A549 (cell line): ENCODE measurements around the gene CD9. TPM values are rescaled to one million over a fixed set of nuclear protein-coding genes. Genes with fewer than 3 reads are reported as not detected.
A peak's percentile ranks its signal among the peaks of the same experiment; 100 is the strongest.

Experiments
- ATAC-seq, 2 experiments: fragments of 200-7000 bp in 1 of 2; fragments of >200 bp in 1 of 2; cut with Nextera tagmentation in 1 of 2; cut with Tn5 transposase in 1 of 2; 3 replicates each; pipeline versions ENCODE4 v1.8.0 to v1.9.1; 2018 to 2020; ENCODE audit warnings: mild to moderate bottlenecking in 1 of 2, moderate library complexity in 1 of 2
- CTCF ChIA-PET: fragments of 300-600 bp; sonication (Branson Sonifier 250); formaldehyde crosslinking; extraction: SDS; loops from one replicate; lab custom pipeline; 2021; ENCODE audit warnings: antibody characterized with exemption, inconsistent platforms; lab: Yijun Ruan, JAX
- POLR2A ChIA-PET: fragments of 350-600 bp; formaldehyde crosslinking; extraction: SDS; loops from one replicate; lab custom pipeline; 2021; ENCODE audit warnings: antibody characterized with exemption, inconsistent platforms; lab: Yijun Ruan, JAX
- DNase-seq, 2 experiments: peaks; one replicate each; pipeline versions ENCODE4 v3.0.0 to v3.0.0-alpha.2; 2011 to 2016; ENCODE audit warnings: low read depth in 1 of 2, low spot score in 1 of 2
- FAIRE-seq: peaks from 2 replicates; lab custom pipeline; 2011; peaks lifted over from hg19 to GRCh38; lab: Jason Lieb, UNC
- H3K27ac ChIP-seq, 2 experiments: fragments of >200 bp; sonication (Bioruptor Twin); formaldehyde crosslinking; 3 replicates each; pipeline ENCODE4 v1.5.1; 2016 to 2017
- H3K4me1 ChIP-seq: fragments of >200 bp; sonication (Bioruptor Twin); formaldehyde crosslinking; 3 replicates; pipeline ENCODE4 v1.6.1; 2016
- H3K4me2 ChIP-seq: fragments of >200 bp; sonication (Bioruptor Twin); formaldehyde crosslinking; 3 replicates; pipeline ENCODE4 v1.6.1; 2016
- H3K4me3 ChIP-seq: fragments of >200 bp; sonication (Bioruptor Twin); formaldehyde crosslinking; 3 replicates; pipeline ENCODE4 v1.5.1; 2016
- H3K9me3 ChIP-seq: fragments of >200 bp; sonication (Bioruptor Twin); formaldehyde crosslinking; 3 replicates; pipeline ENCODE4 v1.6.1; 2016
- CBX2 ChIP-seq: fragments of 200-600 bp; sonication (generic); IDR thresholded peaks from 2 replicates; pipeline ENCODE4 v1.6.1; 2016; ENCODE audit warnings: low read depth, mild to moderate bottlenecking, borderline replicate concordance
- HOXB13 ChIP-seq: fragments of 250-450 bp; sonication (Bioruptor Pico); IDR thresholded peaks from 2 replicates; pipeline ENCODE4 v1.5.0; 2020; ENCODE audit warnings: low read depth, mild to moderate bottlenecking, moderate library complexity
- JUN ChIP-seq, 2 experiments: fragments of >200 bp; sonication (Bioruptor Twin); formaldehyde crosslinking; IDR thresholded peaks; 2 replicates in 1 of 2; 3 replicates in 1 of 2; pipeline ENCODE4 v1.6.1; 2016 to 2017
- KDM1A ChIP-seq: fragments of 200-600 bp; sonication (generic); IDR thresholded peaks from 2 replicates; pipeline ENCODE4 v1.6.1; 2016; ENCODE audit warnings: low read depth, mild to moderate bottlenecking
- NFE2L2 ChIP-seq: fragments of 150-350 bp; conservative IDR thresholded peaks from 2 replicates; pipeline ENCODE4 v1.6.1; 2014; ENCODE audit warnings: low read length
- POLR2AphosphoS2 ChIP-seq: conservative IDR thresholded peaks from 2 replicates; pipeline ENCODE4 v1.6.1; 2012; ENCODE audit warnings: low read length, improper control_type of control experiment, inconsistent platforms
- RFX5 ChIP-seq: fragments of 450-650 bp; IDR thresholded peaks from 2 replicates; pipeline ENCODE4 v1.7.1; 2014; ENCODE audit warnings: antibody characterized with exemption, mild to moderate bottlenecking, moderate library complexity
- RNF2 ChIP-seq: fragments of 200-600 bp; sonication (generic); IDR thresholded peaks from 2 replicates; pipeline ENCODE4 v1.6.1; 2016; ENCODE audit warnings: low read depth, mild to moderate bottlenecking, antibody characterized with exemption, moderate library complexity, borderline replicate concordance
- ZC3H11A ChIP-seq: fragments of 450-650 bp; IDR thresholded peaks from 2 replicates; pipeline ENCODE4 v1.6.1; 2014; ENCODE audit warnings: antibody characterized with exemption, mild to moderate bottlenecking
- WGBS: methylation state at CpG from one replicate; pipeline ENCODE4 v1.1.6; 2017; ENCODE audit errors: missing lambda C conversion rate; 5-methylcytosine and 5-hydroxymethylcytosine counted together
- polyA plus RNA-seq, 4 experiments: library from polyadenylated mRNA; depleted of rRNA in 3 of 4; stranded (reverse); fragments of >200 nt; fragmentation: RNase III in 1 of 4; extraction: RNeasy Plus Mini Kit Qiagen cat#74134 plus additional on column Dnase treatment in 1 of 4; gene quantifications; 2 replicates in 3 of 4; 3 replicates in 1 of 4; pipeline ENCODE4 v1.2.3, GENCODE V29; 2011 to 2017
- TF ChIP-seq, protein P1 (sequence below): fragments of 150-350 bp; IDR thresholded peaks from 2 replicates; pipeline ENCODE4 v1.6.1; 2014; ENCODE audit warnings: low read depth, mild to moderate bottlenecking, low read length
- TF ChIP-seq, protein P2 (sequence below): fragments of 250-450 bp; sonication (Bioruptor Pico); IDR thresholded peaks from 2 replicates; pipeline ENCODE4 v1.5.0; 2020; ENCODE audit warnings: low read depth, mild to moderate bottlenecking, moderate library complexity
- TF ChIP-seq, protein P3 (sequence below): IDR thresholded peaks from 2 replicates; pipeline ENCODE4 v1.6.1; 2012; ENCODE audit warnings: low read depth, borderline replicate concordance
- TF ChIP-seq, protein P4 (sequence below): IDR thresholded peaks from 2 replicates; pipeline ENCODE4 v1.6.1; 2012

The CD9 gene
- polyA plus RNA-seq, 2 of the 4 experiments (the other 2 are of a cell fraction) = 116 to 185 TPM

DNA sequence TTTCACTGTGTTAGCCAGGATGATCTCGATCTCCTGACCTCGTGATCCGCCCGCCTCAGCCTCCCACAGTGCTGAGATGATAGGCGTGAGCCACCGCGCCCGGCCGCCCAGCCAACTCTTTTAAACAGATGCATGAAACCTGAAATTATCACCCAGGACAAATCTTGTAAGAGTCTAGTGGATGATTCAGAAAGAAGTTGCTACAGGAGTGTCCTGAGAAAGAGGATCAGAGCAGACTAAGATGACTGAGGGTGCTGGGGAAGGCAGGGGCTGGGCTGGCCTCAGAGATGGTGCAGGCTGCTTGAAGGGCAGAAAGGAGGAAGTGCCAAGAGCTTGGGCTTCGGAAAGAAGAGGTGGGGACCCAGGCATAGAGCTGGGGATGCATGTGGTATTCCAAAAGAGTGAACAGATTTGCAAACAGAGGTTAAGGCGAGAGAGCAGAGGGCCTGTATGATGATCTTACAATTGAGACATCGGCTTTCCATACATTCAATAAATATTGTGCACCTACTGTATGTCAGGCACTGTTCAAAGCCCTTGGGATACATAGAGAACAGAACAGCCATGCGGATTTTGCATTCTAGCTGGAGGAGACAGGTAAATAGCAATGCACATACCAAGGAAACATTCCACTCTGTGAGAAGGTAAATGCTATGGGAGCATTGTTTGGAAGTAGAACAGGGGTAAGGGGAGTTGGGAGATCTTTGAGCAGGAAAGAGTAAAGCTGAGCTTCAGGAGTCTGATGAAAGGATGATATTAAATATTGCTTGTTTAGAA is 7.4 kb upstream of the CD9 start:
- no peaks in the 10 kb centered on the region for H3K9me3 ChIP-seq
- peaks cover 8% of the 10 kb centered on the region for H3K4me1 ChIP-seq
- DNase-seq = no peak
- TF ChIP-seq RNF2 (no peak), JUN (IDR thresholded peaks at IDR 0.05) (no peak), NFE2L2 (no peak), CBX2 (no peak), POLR2AphosphoS2 (no peak), ZC3H11A (no peak), RFX5 (no peak)
- TF ChIP-seq, protein P1, sequence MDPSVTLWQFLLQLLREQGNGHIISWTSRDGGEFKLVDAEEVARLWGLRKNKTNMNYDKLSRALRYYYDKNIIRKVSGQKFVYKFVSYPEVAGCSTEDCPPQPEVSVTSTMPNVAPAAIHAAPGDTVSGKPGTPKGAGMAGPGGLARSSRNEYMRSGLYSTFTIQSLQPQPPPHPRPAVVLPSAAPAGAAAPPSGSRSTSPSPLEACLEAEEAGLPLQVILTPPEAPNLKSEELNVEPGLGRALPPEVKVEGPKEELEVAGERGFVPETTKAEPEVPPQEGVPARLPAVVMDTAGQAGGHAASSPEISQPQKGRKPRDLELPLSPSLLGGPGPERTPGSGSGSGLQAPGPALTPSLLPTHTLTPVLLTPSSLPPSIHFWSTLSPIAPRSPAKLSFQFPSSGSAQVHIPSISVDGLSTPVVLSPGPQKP = no peak
- TF ChIP-seq, protein P2, sequence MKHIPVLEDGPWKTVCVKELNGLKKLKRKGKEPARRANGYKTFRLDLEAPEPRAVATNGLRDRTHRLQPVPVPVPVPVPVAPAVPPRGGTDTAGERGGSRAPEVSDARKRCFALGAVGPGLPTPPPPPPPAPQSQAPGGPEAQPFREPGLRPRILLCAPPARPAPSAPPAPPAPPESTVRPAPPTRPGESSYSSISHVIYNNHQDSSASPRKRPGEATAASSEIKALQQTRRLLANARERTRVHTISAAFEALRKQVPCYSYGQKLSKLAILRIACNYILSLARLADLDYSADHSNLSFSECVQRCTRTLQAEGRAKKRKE (CRISPR knock-in tag) = no peak
- TF ChIP-seq, protein P3, sequence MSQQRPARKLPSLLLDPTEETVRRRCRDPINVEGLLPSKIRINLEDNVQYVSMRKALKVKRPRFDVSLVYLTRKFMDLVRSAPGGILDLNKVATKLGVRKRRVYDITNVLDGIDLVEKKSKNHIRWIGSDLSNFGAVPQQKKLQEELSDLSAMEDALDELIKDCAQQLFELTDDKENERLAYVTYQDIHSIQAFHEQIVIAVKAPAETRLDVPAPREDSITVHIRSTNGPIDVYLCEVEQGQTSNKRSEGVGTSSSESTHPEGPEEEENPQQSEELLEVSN = no peak
- no peak for ATAC-seq
- ChIA-PET POLR2A (no interaction called here), CTCF (interaction anchor here (0.8 to 32.3 kb wide), 8 partner anchors 16 to 205 kb away, joined by 3 to 529 read pairs (median 4); no protein-coding TSS in a partner anchor)
- H3K4me3 ChIP-seq = no peak overlapping the region
- no peak overlapping the region for H3K4me2 ChIP-seq
- FAIRE-seq = no peak
- H3K27ac ChIP-seq = no peak overlapping the region
- WGBS = 77% methylated on average over 13 of the region's 13 CpGs

DNA sequence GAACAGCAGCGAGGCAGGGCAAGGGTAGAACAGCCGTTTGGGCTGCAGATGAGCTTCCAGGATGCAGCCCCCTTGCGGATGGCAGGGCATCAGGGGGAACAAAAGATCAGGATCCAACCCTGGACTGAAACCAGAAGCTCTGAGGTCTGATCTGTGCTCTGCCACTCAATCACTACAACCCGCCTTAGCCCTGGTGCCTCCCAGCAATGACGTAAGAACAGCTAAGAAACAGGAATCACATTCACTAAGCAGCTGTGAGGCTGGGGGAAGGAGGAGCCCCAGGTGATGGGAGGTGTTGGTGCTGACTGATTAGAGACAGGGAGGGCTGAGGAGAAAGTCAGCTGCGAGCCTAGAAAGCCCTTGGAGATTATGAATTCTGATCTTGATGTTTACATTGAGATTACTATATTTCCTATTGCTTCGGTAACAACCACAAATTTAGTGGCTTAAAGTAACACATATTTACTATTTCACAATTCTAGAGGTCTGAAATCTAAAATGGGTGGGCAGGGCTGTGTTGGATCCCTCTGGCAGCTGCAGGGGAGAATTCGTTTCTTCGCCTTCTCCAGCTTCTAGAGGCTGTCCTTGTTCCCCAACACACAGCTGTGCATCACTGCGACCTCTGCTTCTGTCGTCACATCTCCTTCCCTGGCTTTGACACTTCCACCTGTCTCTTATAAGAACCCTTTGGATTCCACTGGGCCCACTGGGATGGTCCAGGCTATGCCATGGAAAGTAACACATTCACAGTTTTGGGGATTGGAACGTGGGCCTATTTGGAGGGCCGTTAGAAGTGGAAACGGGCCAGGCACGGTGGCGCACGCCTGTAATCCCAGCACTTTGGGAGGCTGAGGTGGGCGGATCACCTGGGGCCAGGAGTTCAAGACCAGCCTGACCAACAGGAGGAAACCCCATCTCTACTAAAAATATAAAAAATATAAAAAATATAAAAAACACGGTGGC is 6.1 kb upstream of the CD9 start:
- POLR2A ChIA-PET = no interaction called here

More for the DNA sequence above, 6.1 kb upstream of the CD9 start:
- peak overlapping the region in 1 of 2 experiments; percentile 17; a peak in 1 of 6 replicates for H3K27ac ChIP-seq
- TF ChIP-seq KDM1A = no peak
- TF ChIP-seq, protein P4, sequence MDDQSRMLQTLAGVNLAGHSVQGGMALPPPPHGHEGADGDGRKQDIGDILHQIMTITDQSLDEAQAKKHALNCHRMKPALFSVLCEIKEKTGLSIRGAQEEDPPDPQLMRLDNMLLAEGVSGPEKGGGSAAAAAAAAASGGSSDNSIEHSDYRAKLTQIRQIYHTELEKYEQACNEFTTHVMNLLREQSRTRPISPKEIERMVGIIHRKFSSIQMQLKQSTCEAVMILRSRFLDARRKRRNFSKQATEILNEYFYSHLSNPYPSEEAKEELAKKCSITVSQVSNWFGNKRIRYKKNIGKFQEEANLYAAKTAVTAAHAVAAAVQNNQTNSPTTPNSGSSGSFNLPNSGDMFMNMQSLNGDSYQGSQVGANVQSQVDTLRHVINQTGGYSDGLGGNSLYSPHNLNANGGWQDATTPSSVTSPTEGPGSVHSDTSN = no peak
- TF ChIP-seq ZC3H11A = no peak
- TF ChIP-seq HOXB13 = no peak
- H3K4me2 ChIP-seq = no peak overlapping the region
- ATAC-seq (peak in 1 of 2 experiments; percentile 14; a peak in 2 of 6 replicates), DNase-seq (peak in 1 of 2 experiments; percentile 38), FAIRE-seq (no peak)
- WGBS = 74% methylated on average over 19 of the region's 19 CpGs
- no peak overlapping the region for H3K4me3 ChIP-seq
- CTCF ChIA-PET = interaction anchor here (0.6 to 32.3 kb wide), 14 partner anchors 12 to 304 kb away, joined by 3 to 529 read pairs (median 4); no protein-coding TSS in a partner anchor
- H3K9me3 ChIP-seq = no peaks in the 10 kb centered on the region
- peaks cover 8% of the 10 kb centered on the region for H3K4me1 ChIP-seq
